Measurements from ENCODE around the gene LHFPL2.
A peak's percentile ranks its signal among the peaks of the same experiment; 100 is the strongest.

LHFPL2 gene

GRCh38 chr5:78561261-78561660 lies 87.3 kb downstream of the LHFPL2 start:
- Mint-ChIP-seq H3K4me1 (no peaks in the 10 kb centered on the region), H3K9me3 (no peaks in the 10 kb centered on the region), H3K27ac (ENCODE audit: low read depth) (no peak overlapping the region), H3K36me3 (ENCODE audit: insufficient read depth) (no peaks in the 10 kb centered on the region), H3K4me3 (no peak overlapping the region), H3K27me3 (peaks cover 56% of the 10 kb centered on the region)
- ATAC-seq (replicated peaks; ENCODE audit: extremely low read depth, poor library complexity, severe bottlenecking) (no peak), DNase-seq (ENCODE audit: low spot score in 2 of 2) (no peak)

- H3K4me1 Mint-ChIP-seq, result no peaks in the 10 kb centered on the region
Observed at GRCh38 chr5:78560000-78560855, 88.3 kb downstream of the LHFPL2 start.

GRCh38 chr5:78557601-78558000 lies 91.0 kb downstream of the LHFPL2 start:
- DNase-seq (ENCODE audit: low spot score in 2 of 2) (no peak), ATAC-seq (replicated peaks; ENCODE audit: extremely low read depth, poor library complexity, severe bottlenecking) (no peak)
- Mint-ChIP-seq H3K27me3 (peaks cover 53% of the 10 kb centered on the region), H3K9me3 (no peaks in the 10 kb centered on the region), H3K27ac (ENCODE audit: low read depth) (no peak overlapping the region), H3K4me1 (peaks cover 5% of the 10 kb centered on the region), H3K4me3 (no peak overlapping the region), H3K36me3 (ENCODE audit: insufficient read depth) (no peaks in the 10 kb centered on the region)

More at GRCh38 chr5:78560000-78560855, 88.3 kb downstream of the LHFPL2 start:
- H3K9me3 Mint-ChIP-seq, result no peaks in the 10 kb centered on the region
- no peak for ATAC-seq (replicated peaks; ENCODE audit: extremely low read depth, poor library complexity, severe bottlenecking)
- no peaks in the 10 kb centered on the region for H3K36me3 Mint-ChIP-seq (ENCODE audit: insufficient read depth)
- no peak for DNase-seq (ENCODE audit: low spot score in 2 of 2)
- no peak overlapping the region for H3K4me3 Mint-ChIP-seq
- no peak overlapping the region for H3K27ac Mint-ChIP-seq (ENCODE audit: low read depth)
- peaks cover 62% of the 10 kb centered on the region for H3K27me3 Mint-ChIP-seq

- Mint-ChIP-seq H3K4me3 (no peak overlapping the region), H3K4me1 (peaks cover 5% of the 10 kb centered on the region), H3K36me3 (ENCODE audit: insufficient read depth) (no peaks in the 10 kb centered on the region), H3K27ac (ENCODE audit: low read depth) (no peak overlapping the region), H3K27me3 (peaks cover 38% of the 10 kb centered on the region), H3K9me3 (no peaks in the 10 kb centered on the region)
- no peak for ATAC-seq (replicated peaks; ENCODE audit: extremely low read depth, poor library complexity, severe bottlenecking)
- no peak for DNase-seq (ENCODE audit: low spot score in 2 of 2)
Observed at GRCh38 chr5:78555870-78556269, 92.7 kb downstream of the LHFPL2 start.

GRCh38 chr5:78554670-78555069 lies 93.9 kb downstream of the LHFPL2 start:
- DNase-seq (ENCODE audit: low spot score in 2 of 2), result no peak
- H3K36me3 Mint-ChIP-seq (ENCODE audit: insufficient read depth), result no peaks in the 10 kb centered on the region
- no peak for ATAC-seq (replicated peaks; ENCODE audit: extremely low read depth, poor library complexity, severe bottlenecking)
- H3K27me3 Mint-ChIP-seq, result peaks cover 26% of the 10 kb centered on the region
- H3K4me1 Mint-ChIP-seq, result peaks cover 5% of the 10 kb centered on the region
- no peak overlapping the region for H3K27ac Mint-ChIP-seq (ENCODE audit: low read depth)
- no peak overlapping the region for H3K4me3 Mint-ChIP-seq
- H3K9me3 Mint-ChIP-seq, result no peaks in the 10 kb centered on the region

GRCh38 chr5:78553580-78554353 lies 94.8 kb downstream of the LHFPL2 start:
- DNase-seq (ENCODE audit: low spot score in 2 of 2) (no peak), ATAC-seq (replicated peaks; ENCODE audit: extremely low read depth, poor library complexity, severe bottlenecking) (no peak)
- Mint-ChIP-seq H3K27ac (ENCODE audit: low read depth) (no peak overlapping the region), H3K27me3 (peaks cover 17% of the 10 kb centered on the region), H3K9me3 (no peaks in the 10 kb centered on the region), H3K4me1 (peaks cover 5% of the 10 kb centered on the region), H3K36me3 (ENCODE audit: insufficient read depth) (no peaks in the 10 kb centered on the region), H3K4me3 (no peak overlapping the region)

GRCh38 chr5:78552729-78553342 lies 95.7 kb downstream of the LHFPL2 start:
- Mint-ChIP-seq H3K27me3 (peaks cover 13% of the 10 kb centered on the region), H3K36me3 (ENCODE audit: insufficient read depth) (no peaks in the 10 kb centered on the region), H3K4me3 (no peak overlapping the region), H3K4me1 (peaks cover 5% of the 10 kb centered on the region), H3K9me3 (no peaks in the 10 kb centered on the region), H3K27ac (ENCODE audit: low read depth) (no peak overlapping the region)
- ATAC-seq (replicated peaks; ENCODE audit: extremely low read depth, poor library complexity, severe bottlenecking) (no peak), DNase-seq (ENCODE audit: low spot score in 2 of 2) (no peak)

- Mint-ChIP-seq H3K9me3 (no peaks in the 10 kb centered on the region), H3K36me3 (ENCODE audit: insufficient read depth) (no peaks in the 10 kb centered on the region), H3K4me3 (no peak overlapping the region), H3K27ac (ENCODE audit: low read depth) (no peak overlapping the region), H3K27me3 (peaks cover 11% of the 10 kb centered on the region), H3K4me1 (peaks cover 5% of the 10 kb centered on the region)
- DNase-seq (ENCODE audit: low spot score in 2 of 2) (no peak), ATAC-seq (replicated peaks; ENCODE audit: extremely low read depth, poor library complexity, severe bottlenecking) (no peak)
Observed at GRCh38 chr5:78550891-78551290, 97.7 kb downstream of the LHFPL2 start.

- ATAC-seq (replicated peaks; ENCODE audit: extremely low read depth, poor library complexity, severe bottlenecking), result peak; percentile 10
- no peaks in the 10 kb centered on the region for H3K36me3 Mint-ChIP-seq (ENCODE audit: insufficient read depth)
- H3K4me1 Mint-ChIP-seq, result peaks cover 5% of the 10 kb centered on the region
- no peaks in the 10 kb centered on the region for H3K9me3 Mint-ChIP-seq
- H3K27ac Mint-ChIP-seq (ENCODE audit: low read depth), result no peak overlapping the region
- peaks cover 8% of the 10 kb centered on the region for H3K27me3 Mint-ChIP-seq
- DNase-seq (ENCODE audit: low spot score in 2 of 2), result no peak
- H3K4me3 Mint-ChIP-seq, result no peak overlapping the region
Observed at GRCh38 chr5:78549043-78549442, 99.5 kb downstream of the LHFPL2 start.

- H3K9me3 Mint-ChIP-seq, result no peaks in the 10 kb centered on the region
- DNase-seq (ENCODE audit: low spot score in 2 of 2), result no peak
- H3K4me1 Mint-ChIP-seq, result peaks cover under 1% of the 10 kb centered on the region
- peaks cover 8% of the 10 kb centered on the region for H3K27me3 Mint-ChIP-seq
- no peak overlapping the region for H3K27ac Mint-ChIP-seq (ENCODE audit: low read depth)
- H3K4me3 Mint-ChIP-seq, result no peak overlapping the region
- ATAC-seq (replicated peaks; ENCODE audit: extremely low read depth, poor library complexity, severe bottlenecking), result no peak
- peaks cover 1% of the 10 kb centered on the region for H3K36me3 Mint-ChIP-seq (ENCODE audit: insufficient read depth)
Observed at GRCh38 chr5:78547731-78548615, 100.6 kb downstream of the LHFPL2 start.

GRCh38 chr5:78547183-78547582 lies 101.4 kb downstream of the LHFPL2 start:
- Mint-ChIP-seq H3K4me3 (no peak overlapping the region), H3K27ac (ENCODE audit: low read depth) (no peak overlapping the region), H3K4me1 (no peaks in the 10 kb centered on the region), H3K9me3 (no peaks in the 10 kb centered on the region), H3K27me3 (peaks cover 16% of the 10 kb centered on the region), H3K36me3 (ENCODE audit: insufficient read depth) (peaks cover 1% of the 10 kb centered on the region)
- no peak for DNase-seq (ENCODE audit: low spot score in 2 of 2)
- no peak for ATAC-seq (replicated peaks; ENCODE audit: extremely low read depth, poor library complexity, severe bottlenecking)

Measured in central memory CD8-positive, alpha-beta T cell (primary cell).